Renal cortical epithelial cell (primary cell): ENCODE data around the gene EOGT. TPM values are rescaled to one million over a fixed set of nuclear protein-coding genes. Genes with fewer than 3 reads are reported as not detected.

ENCODE experiments used
- DNase-seq: peaks from one replicate; pipeline ENCODE4 v3.0.0-alpha.2; 2011; ENCODE audit warnings: low read depth
- total RNA-seq: library from RNA; depleted of rRNA; stranded (reverse); fragments of >200 nt; gene quantifications from 2 replicates; pipeline ENCODE4 v1.2.3, GENCODE V29; 2014

EOGT gene
- 23.2 and 52.1 TPM in 2 replicates for total RNA-seq

DNA sequence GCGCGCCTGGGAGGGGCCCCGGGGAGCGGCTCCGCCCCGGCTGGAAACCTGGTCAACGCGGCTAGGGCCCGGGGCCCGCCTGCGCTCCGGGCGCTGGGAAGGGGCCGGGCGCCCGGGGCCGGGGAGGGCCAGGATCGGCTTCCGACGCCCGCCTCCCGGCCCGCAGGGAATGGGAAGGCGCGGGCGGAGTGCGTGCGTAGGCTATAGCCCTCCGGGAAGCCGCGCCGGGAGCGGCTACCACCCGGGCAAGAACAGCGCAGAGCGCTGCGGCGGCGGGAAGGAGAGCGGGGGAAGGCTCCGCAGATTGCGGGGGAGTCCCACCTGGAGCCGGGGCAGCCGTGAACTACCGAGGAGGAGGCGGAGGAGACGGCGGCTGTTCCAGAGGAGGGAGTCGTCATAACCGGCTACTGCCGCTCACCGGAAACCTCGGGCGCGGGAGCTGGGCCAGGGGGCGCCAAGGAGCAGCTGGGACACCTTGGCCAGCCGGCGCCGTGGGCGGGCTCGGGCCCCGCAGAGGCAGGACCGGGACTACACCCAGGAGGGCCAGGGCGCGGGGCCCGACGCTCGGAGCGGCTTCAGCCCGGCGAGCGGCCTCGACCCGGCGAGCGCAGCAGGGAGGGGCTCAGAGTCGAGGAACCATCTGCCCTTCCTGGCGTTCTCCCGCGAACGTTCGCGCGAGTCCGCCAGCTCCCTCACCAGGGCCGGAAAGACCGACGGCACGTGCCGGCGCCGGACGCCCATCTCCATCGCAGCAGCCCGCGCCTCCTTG lies at the start of gene EOGT:
Gene EOGT, minus strand, starts transcription at position 432 of the 769 bp plus-strand sequence. CDS start 3,838 bp downstream, outside the sequence.
- DNase-seq = peak; percentile 53

GRCh38 chr3:69059688-69060087 lies 46.2 kb upstream of the EOGT start:
- no peak for DNase-seq

DNA sequence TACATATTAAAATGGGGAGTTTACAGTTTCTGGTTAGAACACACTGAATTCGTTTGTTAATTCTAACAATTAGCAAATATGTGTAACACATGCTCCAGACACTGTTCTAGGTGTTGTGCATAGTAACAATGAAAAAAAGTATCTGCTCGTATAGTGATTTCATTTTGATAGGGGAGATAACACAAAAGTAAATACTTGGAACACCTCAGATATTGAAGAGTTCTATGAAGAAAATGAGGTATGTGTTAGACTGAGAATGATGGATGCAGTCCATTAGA lies 45.4 kb upstream of the EOGT start:
- no peak for DNase-seq

GRCh38 chr3:69058180-69058946 lies 44.9 kb upstream of the EOGT start:
- no peak for DNase-seq

DNA sequence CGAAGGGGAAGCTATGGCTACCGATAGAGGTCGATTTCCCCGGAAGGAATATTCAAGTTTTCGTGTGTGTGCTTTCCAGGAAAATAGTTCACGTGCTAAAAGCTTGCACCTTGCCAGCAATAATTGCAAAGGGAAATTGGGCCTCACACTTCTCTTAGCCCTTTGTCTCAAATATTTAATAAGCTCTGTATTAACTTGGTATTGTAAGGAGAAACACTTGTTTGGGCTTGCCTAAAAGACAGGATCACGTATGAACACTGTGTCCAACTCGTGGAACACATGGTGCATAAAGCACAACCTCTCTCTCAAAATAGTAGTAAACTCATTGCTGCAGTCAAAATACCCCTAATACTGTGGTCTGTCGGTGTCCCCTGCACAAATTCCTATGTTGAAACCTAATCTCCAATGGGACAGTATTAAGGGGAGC lies 39.0 kb upstream of the EOGT start:
- no peak for DNase-seq

DNA sequence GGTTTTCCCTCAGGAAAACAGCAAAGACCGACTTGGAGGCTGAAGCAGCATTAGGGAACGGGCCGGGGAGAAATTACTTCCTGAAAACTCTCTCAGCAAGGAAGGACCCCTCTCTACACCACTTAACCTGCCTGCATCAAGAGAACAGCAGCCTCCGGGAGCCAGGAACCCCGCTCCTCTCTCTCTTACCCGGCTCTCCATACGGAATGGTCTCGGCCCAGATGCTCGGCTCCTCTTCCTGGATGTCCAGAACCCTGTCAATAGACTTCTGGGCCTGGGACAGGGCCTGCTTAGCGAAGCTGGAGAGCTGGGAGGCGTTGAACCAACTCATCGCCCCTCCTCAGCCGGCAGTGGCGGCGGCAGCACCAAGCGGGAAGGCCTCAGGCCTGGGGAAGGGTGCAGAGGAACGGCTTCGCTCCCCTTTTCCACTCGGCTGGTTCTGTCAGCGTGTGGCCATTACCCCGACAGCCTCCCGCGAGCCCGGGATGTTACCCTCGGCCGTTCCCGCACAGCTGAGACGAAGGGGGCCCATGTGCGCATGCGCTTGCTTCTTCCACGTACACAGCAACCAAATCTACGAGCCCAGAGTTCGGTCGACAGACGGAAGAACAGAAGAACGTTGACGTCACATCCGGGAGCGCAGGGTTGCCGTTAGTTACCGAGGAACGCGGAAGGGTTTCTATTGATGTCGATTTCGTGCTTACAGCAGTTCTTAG lies 38.4 kb upstream of the EOGT start, which contains the start of gene TMF1:
Gene TMF1, minus strand, starts transcription at position 578 of the 716 bp plus-strand sequence. Its CDS starts 247 bp downstream, at position 331.
- DNase-seq = peak; percentile 99

GRCh38 chr3:69048990-69049389 lies 35.5 kb upstream of the EOGT start:
- no peak for DNase-seq

DNA sequence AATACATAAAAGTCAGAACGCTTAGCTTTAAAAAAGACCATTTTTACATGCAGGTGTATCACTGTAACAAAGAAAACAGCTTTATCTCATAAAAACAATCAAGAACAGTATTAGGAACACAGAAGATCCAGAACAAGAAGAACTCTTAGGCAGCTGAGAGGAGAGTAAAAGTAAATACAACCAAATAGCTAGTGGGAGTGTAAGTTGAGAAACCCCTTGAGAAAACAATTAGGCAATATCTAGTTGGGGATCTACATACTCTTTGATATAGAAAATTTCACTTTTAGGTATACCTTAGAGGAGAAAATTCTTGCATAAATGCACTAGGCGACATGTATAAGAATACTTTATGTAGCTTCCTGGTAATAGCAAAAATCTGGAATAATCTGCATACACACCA lies 31.1 kb upstream of the EOGT start:
- DNase-seq = no peak

- peak; percentile 9 for DNase-seq
Observed at GRCh38 chr3:69033470-69033869, 20.0 kb upstream of the EOGT start.

- DNase-seq = no peak
Observed at GRCh38 chr3:69032737-69033136, 19.3 kb upstream of the EOGT start.

DNA sequence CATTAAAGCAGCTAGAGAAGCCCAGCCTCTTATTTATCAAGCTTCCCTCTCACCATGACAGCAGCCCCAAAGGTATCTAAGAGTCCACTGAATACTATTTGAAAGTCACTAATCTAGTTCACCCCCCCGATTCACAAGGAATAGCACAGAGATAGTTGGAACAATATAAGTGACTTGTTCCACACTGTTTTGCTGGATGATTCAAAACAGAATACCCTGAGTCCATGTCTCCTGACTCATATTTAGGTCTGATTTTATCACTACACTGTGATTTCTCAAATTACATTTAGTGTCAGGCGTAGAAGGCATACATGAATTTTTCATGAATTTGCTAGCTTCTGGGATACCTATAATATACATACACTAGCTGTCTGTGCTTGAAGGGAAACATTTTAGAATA lies 18.7 kb upstream of the EOGT start:
- no peak for DNase-seq

GRCh38 chr3:69031635-69032034 lies 18.2 kb upstream of the EOGT start:
- DNase-seq = no peak

DNA sequence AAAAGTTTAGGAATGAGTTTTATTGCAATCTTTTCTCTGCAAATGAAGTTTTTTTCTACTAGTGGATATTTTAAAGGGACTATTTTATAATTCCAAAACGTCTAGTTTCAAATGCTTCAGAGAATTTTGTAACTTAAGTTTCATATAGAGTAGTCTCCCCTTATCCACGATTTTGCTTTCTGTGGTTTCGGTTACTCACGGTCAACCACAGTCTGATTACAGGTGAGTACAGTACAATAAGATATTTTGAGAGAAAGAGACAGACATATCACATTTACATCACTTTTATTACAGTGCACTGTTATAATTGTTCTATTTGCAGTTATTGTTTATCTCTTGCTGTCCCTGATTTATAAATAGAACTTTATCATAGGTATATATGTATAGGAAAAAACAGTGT lies 7.4 kb upstream of the EOGT start:
- DNase-seq = no peak

GRCh38 chr3:69020424-69020823 lies 6.9 kb upstream of the EOGT start:
- DNase-seq = peak; percentile 19

DNA sequence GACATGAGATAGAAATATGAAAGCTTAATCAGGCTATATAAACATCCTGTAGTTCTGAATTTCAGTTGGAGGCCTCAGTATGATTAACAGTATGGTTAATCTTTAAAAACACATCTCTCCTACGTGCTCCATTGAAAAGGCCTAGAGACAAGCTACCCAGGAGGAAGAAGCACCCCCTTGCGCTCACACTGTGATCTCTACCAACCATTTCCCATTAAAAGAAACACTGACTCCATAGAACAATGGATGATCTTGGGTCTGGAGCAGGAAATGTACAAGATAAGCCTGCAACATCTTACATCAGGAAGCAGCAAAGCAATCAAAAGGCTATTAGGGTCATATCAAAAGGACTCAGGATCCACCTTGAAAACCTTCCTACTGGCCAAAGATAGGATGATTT lies 3.4 kb upstream of the EOGT start:
- DNase-seq = peak; percentile 23

DNA sequence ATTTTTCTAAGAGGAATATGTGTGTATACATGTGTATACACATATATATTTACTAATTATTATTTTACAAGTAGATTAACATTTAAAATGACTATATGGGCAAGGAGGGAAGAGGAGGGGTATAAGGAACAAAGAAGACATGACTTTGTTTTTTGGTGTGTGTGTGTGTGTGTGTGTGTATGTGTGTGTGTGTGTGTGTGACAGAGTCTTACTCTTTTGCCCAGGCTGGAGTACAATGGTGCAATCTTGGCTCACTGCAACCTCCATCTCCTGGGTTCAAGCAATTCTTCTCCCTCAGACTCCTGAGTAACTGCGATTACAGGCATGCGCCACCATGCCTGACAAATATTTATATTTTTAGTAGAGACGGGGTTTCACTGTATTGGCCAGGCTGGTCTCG lies 2.6 kb upstream of the EOGT start:
- no peak for DNase-seq

GRCh38 chr3:69014022-69014580 lies 617 bp upstream of the EOGT start:
- peak; percentile 34 for DNase-seq

- DNase-seq = peak; percentile 12
Observed at GRCh38 chr3:69012800-69013252, 658 bp downstream of the EOGT start.

DNA sequence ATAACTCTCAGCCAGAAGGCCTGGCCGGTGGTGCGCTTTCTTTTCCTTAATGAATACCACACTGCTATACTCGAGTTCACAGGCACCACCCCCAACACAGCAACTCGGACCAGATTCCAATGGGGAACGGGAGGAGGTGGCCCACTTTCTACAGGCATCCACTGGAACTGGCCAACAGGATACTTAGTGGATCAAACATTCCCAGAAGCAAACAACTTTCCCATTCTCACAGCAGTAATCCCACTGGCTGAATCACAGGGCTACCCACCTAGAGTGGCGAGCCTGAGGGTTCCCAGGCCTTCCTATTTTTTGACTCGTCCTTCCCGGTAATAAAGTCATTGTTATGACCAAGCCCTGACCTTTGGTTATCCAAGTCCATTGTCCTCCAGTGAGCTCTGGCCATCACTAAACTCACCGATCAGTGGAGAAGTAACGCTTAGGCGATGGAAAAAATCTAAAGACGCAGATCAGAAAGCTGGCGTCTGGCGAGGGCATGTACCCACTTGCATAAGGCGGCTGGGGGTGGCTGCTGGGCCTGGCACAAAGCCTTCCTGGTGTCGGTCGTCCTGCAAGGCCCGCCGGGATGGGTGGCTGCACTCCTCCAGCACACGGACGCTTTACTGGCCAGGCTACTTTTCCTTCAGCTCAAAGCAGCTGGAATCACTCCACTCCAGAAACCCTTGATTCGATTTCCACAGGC lies 1.2 kb downstream of the EOGT start:
- peak; percentile 13 for DNase-seq

DNA sequence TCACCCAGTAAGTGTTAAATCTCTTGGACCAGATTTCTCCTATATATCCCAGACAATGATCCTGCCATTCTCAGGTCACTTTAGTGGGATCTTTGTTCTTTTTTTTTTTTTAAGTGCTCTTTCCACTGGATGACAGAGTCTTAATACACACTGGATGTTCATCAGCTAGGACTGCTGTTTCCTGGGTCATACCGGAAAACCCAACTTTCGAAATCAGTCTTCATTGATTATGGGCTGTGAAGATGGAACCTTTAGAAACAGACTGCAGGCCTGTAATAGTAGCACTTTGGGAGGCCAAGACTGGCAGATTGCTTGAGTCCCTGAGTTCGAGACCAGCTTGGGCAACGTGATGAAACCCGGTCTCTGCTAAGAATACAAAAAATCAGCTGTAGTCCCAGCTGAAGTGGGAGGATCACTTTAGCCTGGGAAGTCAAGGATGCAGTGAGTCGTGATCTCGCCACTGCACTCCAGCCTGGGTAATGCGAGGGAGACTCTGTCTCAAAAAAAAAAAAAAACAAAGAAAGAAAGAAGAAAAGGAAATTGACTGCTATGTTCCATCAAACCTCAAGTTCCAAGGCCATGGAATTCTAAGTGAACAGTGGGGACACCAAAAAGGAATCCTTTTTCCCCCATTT lies 2.3 kb downstream of the EOGT start:
- DNase-seq = no peak
